ENCODE data around the gene FCRLB. TPM values are rescaled to one million over a fixed set of nuclear protein-coding genes. Genes with fewer than 3 reads are reported as not detected.
A peak's percentile ranks its signal among the peaks of the same experiment; 100 is the strongest.

The FCRLB gene
- total RNA-seq, 1 donor from 2014 or later = 0.27 TPM

GRCh38 chr1:161737625-161738024, 16.3 kb downstream of the FCRLB start:
- no peak for DNase-seq (ENCODE audit: extremely low spot score, unreplicated experiment)
- H3K9me3 Mint-ChIP-seq (ENCODE audit: unreplicated experiment) = no peaks in the 10 kb centered on the region

GRCh38 chr1:161738627-161739287, 17.4 kb downstream of the FCRLB start:
- H3K27me3 Mint-ChIP-seq (ENCODE audit: unreplicated experiment) = peaks cover 45% of the 10 kb centered on the region
- H3K36me3 Mint-ChIP-seq (ENCODE audit: unreplicated experiment) = no peaks in the 10 kb centered on the region
- H3K4me1 Mint-ChIP-seq (ENCODE audit: unreplicated experiment) = no peaks in the 10 kb centered on the region
- H3K27ac Mint-ChIP-seq (ENCODE audit: unreplicated experiment) = no peak overlapping the region
- no peak for DNase-seq (ENCODE audit: extremely low spot score, unreplicated experiment)
- no peaks in the 10 kb centered on the region for H3K9me3 Mint-ChIP-seq (ENCODE audit: unreplicated experiment)
- peak; percentile 36 for TF ChIP-seq CTCF (IDR thresholded peaks at IDR 0.05)
- no peak overlapping the region for H3K4me3 Mint-ChIP-seq (ENCODE audit: unreplicated experiment)

More at GRCh38 chr1:161737625-161738024, 16.3 kb downstream of the FCRLB start:
- Mint-ChIP-seq H3K4me3 (ENCODE audit: unreplicated experiment) (no peak overlapping the region), H3K4me1 (ENCODE audit: unreplicated experiment) (no peaks in the 10 kb centered on the region), H3K27me3 (ENCODE audit: unreplicated experiment) (peaks cover 54% of the 10 kb centered on the region), H3K27ac (ENCODE audit: unreplicated experiment) (no peak overlapping the region), H3K36me3 (ENCODE audit: unreplicated experiment) (no peaks in the 10 kb centered on the region)
- TF ChIP-seq CTCF (IDR thresholded peaks at IDR 0.05) = no peak

- no peak overlapping the region for H3K27ac Mint-ChIP-seq (ENCODE audit: unreplicated experiment)
- H3K4me1 Mint-ChIP-seq (ENCODE audit: unreplicated experiment) = no peaks in the 10 kb centered on the region
- no peak for TF ChIP-seq CTCF (IDR thresholded peaks at IDR 0.05)
- no peak overlapping the region for H3K4me3 Mint-ChIP-seq (ENCODE audit: unreplicated experiment)
- DNase-seq (ENCODE audit: extremely low spot score, unreplicated experiment) = no peak
- H3K36me3 Mint-ChIP-seq (ENCODE audit: unreplicated experiment) = no peaks in the 10 kb centered on the region
- H3K27me3 Mint-ChIP-seq (ENCODE audit: unreplicated experiment) = peaks cover 47% of the 10 kb centered on the region
- H3K9me3 Mint-ChIP-seq (ENCODE audit: unreplicated experiment) = no peaks in the 10 kb centered on the region
These were observed 18.7 kb downstream of the FCRLB start for GRCh38 chr1:161739865-161740566.

- no peak for DNase-seq (ENCODE audit: extremely low spot score, unreplicated experiment)
- peaks cover 43% of the 10 kb centered on the region for H3K27me3 Mint-ChIP-seq (ENCODE audit: unreplicated experiment)
- no peak overlapping the region for H3K4me3 Mint-ChIP-seq (ENCODE audit: unreplicated experiment)
- H3K27ac Mint-ChIP-seq (ENCODE audit: unreplicated experiment) = no peak overlapping the region
- no peaks in the 10 kb centered on the region for H3K4me1 Mint-ChIP-seq (ENCODE audit: unreplicated experiment)
- no peak for TF ChIP-seq CTCF (IDR thresholded peaks at IDR 0.05)
- no peaks in the 10 kb centered on the region for H3K36me3 Mint-ChIP-seq (ENCODE audit: unreplicated experiment)
- no peaks in the 10 kb centered on the region for H3K9me3 Mint-ChIP-seq (ENCODE audit: unreplicated experiment)
These were observed 19.6 kb downstream of the FCRLB start for GRCh38 chr1:161740921-161741320.

- H3K27ac Mint-ChIP-seq (ENCODE audit: unreplicated experiment) = no peak overlapping the region
- no peaks in the 10 kb centered on the region for H3K36me3 Mint-ChIP-seq (ENCODE audit: unreplicated experiment)
- H3K9me3 Mint-ChIP-seq (ENCODE audit: unreplicated experiment) = no peaks in the 10 kb centered on the region
- no peak overlapping the region for H3K4me3 Mint-ChIP-seq (ENCODE audit: unreplicated experiment)
- H3K27me3 Mint-ChIP-seq (ENCODE audit: unreplicated experiment) = peaks cover 40% of the 10 kb centered on the region
- H3K4me1 Mint-ChIP-seq (ENCODE audit: unreplicated experiment) = no peaks in the 10 kb centered on the region
- no peak for DNase-seq (ENCODE audit: extremely low spot score, unreplicated experiment)
- no peak for TF ChIP-seq CTCF (IDR thresholded peaks at IDR 0.05)
These were observed 21.9 kb downstream of the FCRLB start for GRCh38 chr1:161743231-161743630.
